T-helper 1 cell (primary cell): Measurements from ENCODE around the gene LARP6.

Experiments
- DNase-seq, 5 donors: peaks; one replicate each; pipeline ENCODE4 v3.0.0-alpha.2; 2012 to 2020

Gene LARP6

GRCh38 chr15:70793694-70794093, 60.3 kb downstream of the LARP6 start:
- no peak for DNase-seq

- DNase-seq = no peak
Observed at GRCh38 chr15:70792171-70792573, 61.8 kb downstream of the LARP6 start.

- no peak for DNase-seq
Observed at GRCh38 chr15:70791259-70791658, 62.7 kb downstream of the LARP6 start.

GRCh38 chr15:70789213-70789612, 64.7 kb downstream of the LARP6 start:
- DNase-seq = no peak

GRCh38 chr15:70788114-70789049, 65.6 kb downstream of the LARP6 start:
- DNase-seq = no peak

GRCh38 chr15:70786996-70787395, 67.0 kb downstream of the LARP6 start:
- no peak for DNase-seq

GRCh38 chr15:70783610-70784022, 70.3 kb downstream of the LARP6 start:
- DNase-seq = no peak

GRCh38 chr15:70783041-70783440, 70.9 kb downstream of the LARP6 start:
- no peak for DNase-seq

- no peak for DNase-seq
Observed at GRCh38 chr15:70781236-70781635, 72.7 kb downstream of the LARP6 start.
